T follicular helper cell (primary cell): ENCODE measurements around the gene MRPL12.

Experiments used
- DNase-seq: peaks from one replicate; pipeline ENCODE4 v3.0.0-alpha.2; 2020; ENCODE audit warnings: low read depth

The MRPL12 gene

DNA sequence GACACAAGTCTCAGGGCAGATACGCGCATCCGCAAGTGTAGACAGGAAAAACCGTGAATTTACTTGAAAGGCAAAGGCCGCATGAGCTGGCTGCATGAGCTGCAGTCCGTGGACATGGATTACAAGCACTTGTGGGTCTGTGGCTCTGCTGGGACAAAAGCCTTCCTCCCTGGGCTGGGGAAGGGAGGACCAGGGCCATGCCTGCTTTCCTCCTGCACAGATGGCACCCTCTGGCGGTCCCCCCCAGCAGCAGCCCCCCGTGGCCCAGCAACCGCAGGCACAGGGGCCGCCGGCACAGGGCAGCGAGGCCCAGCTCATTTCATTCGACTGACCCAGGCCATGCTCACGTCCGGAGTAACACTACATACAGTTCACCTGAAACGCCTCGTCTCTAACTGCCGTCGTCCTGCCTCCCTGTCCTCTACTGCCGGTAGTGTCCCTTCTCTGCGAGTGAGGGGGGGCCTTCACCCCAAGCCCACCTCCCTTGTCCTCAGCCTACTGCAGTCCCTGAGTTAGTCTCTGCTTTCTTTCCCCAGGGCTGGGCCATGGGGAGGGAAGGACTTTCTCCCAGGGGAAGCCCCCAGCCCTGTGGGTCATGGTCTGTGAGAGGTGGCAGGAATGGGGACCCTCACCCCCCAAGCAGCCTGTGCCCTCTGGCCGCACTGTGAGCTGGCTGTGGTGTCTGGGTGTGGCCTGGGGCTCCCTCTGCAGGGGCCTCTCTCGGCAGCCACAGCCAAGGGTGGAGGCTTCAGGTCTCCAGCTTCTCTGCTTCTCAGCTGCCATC is 1.7 kb upstream of the MRPL12 start:
- no peak for DNase-seq

GRCh38 chr17:81703747-81704654 is 834 bp downstream of the MRPL12 start:
- DNase-seq: no peak

GRCh38 chr17:81705518-81706231 is 2.5 kb downstream of the MRPL12 start:
- DNase-seq: no peak

GRCh38 chr17:81706232-81706611 is 3.1 kb downstream of the MRPL12 start:
- no peak for DNase-seq

- DNase-seq: no peak
Measured at GRCh38 chr17:81706757-81707624, 3.8 kb downstream of the MRPL12 start.

GRCh38 chr17:81707725-81708646 is 4.8 kb downstream of the MRPL12 start:
- no peak for DNase-seq

GRCh38 chr17:81708739-81709185 is 5.6 kb downstream of the MRPL12 start:
- no peak for DNase-seq

- no peak for DNase-seq
Measured at GRCh38 chr17:81710514-81711308, 7.5 kb downstream of the MRPL12 start.

DNA sequence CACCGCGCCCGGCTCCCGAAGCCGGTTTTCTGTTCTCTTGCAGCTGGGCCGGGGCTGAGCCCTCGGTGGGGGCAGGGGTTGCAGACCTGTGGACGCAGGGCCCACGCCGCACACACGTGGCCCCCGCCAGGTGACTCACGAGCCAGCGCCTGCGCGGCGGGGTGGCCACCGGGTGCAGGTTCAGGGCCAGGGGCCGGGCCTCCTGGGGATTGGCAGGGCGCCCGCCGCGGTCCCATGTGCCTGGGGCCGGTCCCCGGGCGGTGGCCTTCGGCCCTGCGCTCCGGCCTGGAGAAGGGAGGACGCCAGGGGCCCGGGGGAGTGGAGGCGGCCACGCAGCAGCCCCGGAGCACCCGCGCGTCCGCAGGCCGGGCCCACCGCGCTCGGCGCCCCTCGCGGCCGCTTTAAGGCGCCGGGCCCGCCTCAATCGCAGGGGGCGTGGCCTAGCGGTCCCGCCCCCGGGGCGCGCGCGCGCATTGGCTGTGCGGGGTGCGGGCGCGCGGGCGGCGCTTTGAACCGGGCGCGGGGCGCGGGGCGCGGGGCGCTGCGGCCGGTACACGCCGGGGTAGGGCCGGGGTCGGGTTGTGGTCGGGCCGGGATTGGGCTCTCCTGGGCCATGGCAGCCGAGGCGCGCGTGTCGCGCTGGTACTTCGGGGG is 8.8 kb downstream of the MRPL12 start, which contains the start of gene SLC25A10:
Gene SLC25A10 (plus strand): TSS at position 471 of the 654 bp plus-strand sequence. CDS start 143 bp downstream, at position 614.
- DNase-seq: peak; percentile 64

DNA sequence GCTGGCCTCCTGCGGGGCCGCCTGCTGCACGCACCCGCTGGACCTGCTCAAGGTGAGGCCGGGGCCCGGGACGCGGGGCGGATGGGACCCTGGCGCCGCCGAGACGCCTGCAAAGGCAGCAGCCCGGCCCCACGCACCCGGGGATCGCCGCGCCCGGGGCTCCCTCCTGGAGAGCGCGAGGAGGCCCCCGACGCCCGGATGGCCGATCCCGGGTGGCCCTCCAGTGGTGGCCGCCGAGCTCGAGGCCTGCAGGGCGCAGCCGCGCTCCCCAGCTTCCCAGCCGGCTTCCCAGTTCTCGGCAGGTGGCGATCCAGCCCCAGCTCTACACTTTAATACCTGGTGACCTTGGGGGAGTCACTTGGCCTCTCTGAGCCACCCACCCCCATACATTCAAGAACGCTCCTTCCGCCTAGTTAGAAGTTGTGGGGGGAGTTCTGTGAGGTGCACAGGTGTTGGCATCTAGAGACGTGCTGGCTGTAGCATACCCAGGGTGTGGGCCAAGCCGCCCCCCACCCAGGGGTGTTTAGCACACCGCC is 9.4 kb downstream of the MRPL12 start:
- no peak for DNase-seq

- DNase-seq: no peak
Measured at GRCh38 chr17:81713004-81713555, 9.9 kb downstream of the MRPL12 start.

GRCh38 chr17:81713556-81714411 is 10.6 kb downstream of the MRPL12 start:
- DNase-seq: no peak

GRCh38 chr17:81714412-81715106 is 11.4 kb downstream of the MRPL12 start:
- DNase-seq: no peak

DNA sequence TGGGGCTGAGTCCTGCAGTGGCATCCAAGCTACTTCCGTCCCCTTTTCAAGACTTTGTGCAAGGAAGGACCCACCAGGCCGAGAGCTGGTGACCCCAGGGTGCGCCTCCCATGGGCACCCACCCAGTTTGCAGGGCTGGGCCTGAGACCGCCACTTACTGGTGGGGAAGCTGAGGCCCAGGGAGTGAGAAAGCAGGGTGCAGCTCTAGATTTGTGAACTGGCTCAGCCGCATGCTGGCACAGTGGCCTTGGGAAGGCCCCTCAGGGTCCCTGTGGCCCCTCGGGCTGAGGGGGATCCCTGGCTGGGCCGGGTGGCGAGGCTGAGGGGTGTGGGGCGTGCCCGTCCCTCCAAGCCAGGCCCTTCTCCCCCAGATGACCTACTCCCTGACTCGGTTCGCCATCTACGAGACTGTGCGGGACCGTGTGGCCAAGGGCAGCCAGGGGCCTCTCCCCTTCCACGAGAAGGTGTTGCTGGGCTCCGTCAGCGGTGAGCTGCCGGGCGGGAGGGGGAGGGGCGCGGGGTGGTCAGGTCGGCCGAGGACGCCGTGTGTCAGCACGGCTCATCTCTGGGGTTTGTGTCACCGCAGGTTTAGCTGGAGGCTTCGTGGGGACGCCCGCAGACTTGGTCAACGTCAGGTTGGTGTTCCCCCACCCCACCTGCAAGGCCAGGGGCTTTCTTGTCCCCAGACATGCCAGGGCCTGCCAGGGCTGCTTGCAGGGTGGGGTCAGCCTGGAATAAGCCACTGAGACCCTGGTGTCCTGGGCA is 12.1 kb downstream of the MRPL12 start:
- DNase-seq: no peak

- no peak for DNase-seq
Measured at GRCh38 chr17:81715872-81716673, 12.9 kb downstream of the MRPL12 start.
